HCEC 1CT (cell line): Measurements from ENCODE around the gene SIRT5.

ENCODE experiments used
- DNase-seq: peaks from one replicate; pipeline ENCODE4 v3.0.0-alpha.2; 2017

SIRT5 gene

GRCh38 chr6:13554929-13555333 lies 19.5 kb upstream of the SIRT5 start:
- DNase-seq: peak; percentile 59

- no peak for DNase-seq
These were observed 16.6 kb upstream of the SIRT5 start for GRCh38 chr6:13557841-13558240.

- no peak for DNase-seq
These were observed 15.7 kb upstream of the SIRT5 start for GRCh38 chr6:13558718-13559117.

GRCh38 chr6:13559251-13559650 lies 15.2 kb upstream of the SIRT5 start:
- no peak for DNase-seq

- DNase-seq: no peak
These were observed 14.3 kb upstream of the SIRT5 start for GRCh38 chr6:13559968-13560650.

- no peak for DNase-seq
These were observed 13.8 kb upstream of the SIRT5 start for GRCh38 chr6:13560651-13561044.

- no peak for DNase-seq
These were observed 12.7 kb upstream of the SIRT5 start for GRCh38 chr6:13561624-13562267.

GRCh38 chr6:13563009-13563408 lies 11.4 kb upstream of the SIRT5 start:
- DNase-seq: no peak

- no peak for DNase-seq
These were observed 8.5 kb upstream of the SIRT5 start for GRCh38 chr6:13565921-13566320.

- no peak for DNase-seq
These were observed 7.9 kb upstream of the SIRT5 start for GRCh38 chr6:13566500-13566899.

GRCh38 chr6:13568970-13569369 lies 5.4 kb upstream of the SIRT5 start:
- no peak for DNase-seq

- no peak for DNase-seq
These were observed 2.2 kb upstream of the SIRT5 start for GRCh38 chr6:13572240-13572639.

- DNase-seq: no peak
These were observed 1.3 kb upstream of the SIRT5 start for GRCh38 chr6:13572951-13573654.

GRCh38 chr6:13573669-13574110 lies 711 bp upstream of the SIRT5 start:
- peak; percentile 28 for DNase-seq

- peak; percentile 91 for DNase-seq
These were observed 241 bp upstream of the SIRT5 start for GRCh38 chr6:13574149-13574570.

- DNase-seq: no peak
These were observed 975 bp downstream of the SIRT5 start for GRCh38 chr6:13575377-13575775.

- DNase-seq: no peak
These were observed 1.6 kb downstream of the SIRT5 start for GRCh38 chr6:13576017-13576416.

- DNase-seq: no peak
These were observed 3.5 kb downstream of the SIRT5 start for GRCh38 chr6:13577926-13578325.

GRCh38 chr6:13579911-13580310 lies 5.5 kb downstream of the SIRT5 start:
- DNase-seq: no peak

- no peak for DNase-seq
These were observed 7.4 kb downstream of the SIRT5 start for GRCh38 chr6:13581700-13582229.

- DNase-seq: no peak
These were observed 12.5 kb downstream of the SIRT5 start for GRCh38 chr6:13586603-13587542.

- DNase-seq: no peak
These were observed 15.4 kb downstream of the SIRT5 start for GRCh38 chr6:13589801-13590200.
